ENCODE results near the gene ORAI3.
A peak's percentile ranks its signal among the peaks of the same experiment; 100 is the strongest.

ORAI3 gene

GRCh38 chr16:30983898-30984610, 35.2 kb downstream of the ORAI3 start:
- peaks cover 6% of the 10 kb centered on the region for H3K36me3 Mint-ChIP-seq (ENCODE audit: low read depth)

GRCh38 chr16:30984669-30985400, 36.0 kb downstream of the ORAI3 start, which contains the start of gene HSD3B7:
Gene HSD3B7 (plus strand): TSS chr16:30985207. CDS start chr16:30985659, 452 bp downstream.
- Mint-ChIP-seq H3K9me3 (no peaks in the 10 kb centered on the region), H3K4me1 (ENCODE audit: low read depth) (no peaks in the 10 kb centered on the region), H3K27me3 (no peaks in the 10 kb centered on the region), H3K4me3 (no peak within 1 kb of the TSS), H3K27ac (no peak within 1 kb of the TSS), H3K36me3 (ENCODE audit: low read depth) (peaks cover 6% of the 10 kb centered on the region)

More at GRCh38 chr16:30983898-30984610, 35.2 kb downstream of the ORAI3 start:
- H3K4me1 Mint-ChIP-seq (ENCODE audit: low read depth) = no peaks in the 10 kb centered on the region
- H3K27me3 Mint-ChIP-seq = no peaks in the 10 kb centered on the region
- no peak overlapping the region for H3K27ac Mint-ChIP-seq
- H3K9me3 Mint-ChIP-seq = no peaks in the 10 kb centered on the region
- H3K4me3 Mint-ChIP-seq = no peak overlapping the region

- peaks cover 6% of the 10 kb centered on the region for H3K36me3 Mint-ChIP-seq (ENCODE audit: low read depth)
- no peaks in the 10 kb centered on the region for H3K4me1 Mint-ChIP-seq (ENCODE audit: low read depth)
- no peaks in the 10 kb centered on the region for H3K9me3 Mint-ChIP-seq
- no peaks in the 10 kb centered on the region for H3K27me3 Mint-ChIP-seq
- no peak overlapping the region for H3K27ac Mint-ChIP-seq
- H3K4me3 Mint-ChIP-seq = no peak overlapping the region
Measured at GRCh38 chr16:30985401-30986128, 36.7 kb downstream of the ORAI3 start.

- Mint-ChIP-seq H3K4me3 (no peak overlapping the region), H3K9me3 (no peaks in the 10 kb centered on the region), H3K36me3 (ENCODE audit: low read depth) (peaks cover under 1% of the 10 kb centered on the region), H3K27me3 (no peaks in the 10 kb centered on the region), H3K4me1 (ENCODE audit: low read depth) (no peaks in the 10 kb centered on the region), H3K27ac (no peak overlapping the region)
Measured at GRCh38 chr16:30986129-30986991, 37.5 kb downstream of the ORAI3 start.

GRCh38 chr16:30987581-30988190, 38.8 kb downstream of the ORAI3 start:
- H3K4me1 Mint-ChIP-seq (ENCODE audit: low read depth) = no peaks in the 10 kb centered on the region
- H3K9me3 Mint-ChIP-seq = no peaks in the 10 kb centered on the region
- H3K27me3 Mint-ChIP-seq = no peaks in the 10 kb centered on the region
- no peaks in the 10 kb centered on the region for H3K36me3 Mint-ChIP-seq (ENCODE audit: low read depth)
- no peak overlapping the region for H3K4me3 Mint-ChIP-seq
- no peak overlapping the region for H3K27ac Mint-ChIP-seq

GRCh38 chr16:30989469-30990047, 40.7 kb downstream of the ORAI3 start:
- H3K27me3 Mint-ChIP-seq = no peaks in the 10 kb centered on the region
- no peak overlapping the region for H3K27ac Mint-ChIP-seq
- no peaks in the 10 kb centered on the region for H3K36me3 Mint-ChIP-seq (ENCODE audit: low read depth)
- H3K4me1 Mint-ChIP-seq (ENCODE audit: low read depth) = peaks cover 2% of the 10 kb centered on the region
- H3K9me3 Mint-ChIP-seq = no peaks in the 10 kb centered on the region
- no peak overlapping the region for H3K4me3 Mint-ChIP-seq

- H3K36me3 Mint-ChIP-seq (ENCODE audit: low read depth) = no peaks in the 10 kb centered on the region
- H3K4me1 Mint-ChIP-seq (ENCODE audit: low read depth) = peaks cover 4% of the 10 kb centered on the region
- H3K27me3 Mint-ChIP-seq = no peaks in the 10 kb centered on the region
- no peaks in the 10 kb centered on the region for H3K9me3 Mint-ChIP-seq
- no peak overlapping the region for H3K4me3 Mint-ChIP-seq
- no peak overlapping the region for H3K27ac Mint-ChIP-seq
Measured at GRCh38 chr16:30990105-30990504, 41.2 kb downstream of the ORAI3 start.

GRCh38 chr16:30991052-30991451, 42.2 kb downstream of the ORAI3 start:
- Mint-ChIP-seq H3K9me3 (no peaks in the 10 kb centered on the region), H3K27ac (no peak overlapping the region), H3K36me3 (ENCODE audit: low read depth) (no peaks in the 10 kb centered on the region), H3K4me3 (no peak overlapping the region), H3K4me1 (ENCODE audit: low read depth) (peaks cover 4% of the 10 kb centered on the region), H3K27me3 (no peaks in the 10 kb centered on the region)

- no peak overlapping the region for H3K4me3 Mint-ChIP-seq
- no peaks in the 10 kb centered on the region for H3K36me3 Mint-ChIP-seq (ENCODE audit: low read depth)
- no peaks in the 10 kb centered on the region for H3K27me3 Mint-ChIP-seq
- H3K4me1 Mint-ChIP-seq (ENCODE audit: low read depth) = peaks cover 8% of the 10 kb centered on the region
- no peaks in the 10 kb centered on the region for H3K9me3 Mint-ChIP-seq
- H3K27ac Mint-ChIP-seq = no peak overlapping the region
Measured at GRCh38 chr16:30992276-30992780, 43.5 kb downstream of the ORAI3 start.

- no peaks in the 10 kb centered on the region for H3K27me3 Mint-ChIP-seq
- H3K4me1 Mint-ChIP-seq (ENCODE audit: low read depth) = peaks cover 8% of the 10 kb centered on the region
- H3K27ac Mint-ChIP-seq = no peak overlapping the region
- no peak overlapping the region for H3K4me3 Mint-ChIP-seq
- no peaks in the 10 kb centered on the region for H3K36me3 Mint-ChIP-seq (ENCODE audit: low read depth)
- H3K9me3 Mint-ChIP-seq = no peaks in the 10 kb centered on the region
Measured at GRCh38 chr16:30992931-30993816, 44.3 kb downstream of the ORAI3 start.

GRCh38 chr16:30995927-30996323, 47.1 kb downstream of the ORAI3 start:
- Mint-ChIP-seq H3K27ac (no peak overlapping the region), H3K4me3 (peak overlapping the region; percentile 65), H3K27me3 (no peaks in the 10 kb centered on the region), H3K4me1 (ENCODE audit: low read depth) (peaks cover 8% of the 10 kb centered on the region), H3K36me3 (ENCODE audit: low read depth) (no peaks in the 10 kb centered on the region), H3K9me3 (no peaks in the 10 kb centered on the region)

GRCh38 chr16:30996324-30996984, 47.6 kb downstream of the ORAI3 start:
- no peaks in the 10 kb centered on the region for H3K27me3 Mint-ChIP-seq
- peaks cover 8% of the 10 kb centered on the region for H3K4me1 Mint-ChIP-seq (ENCODE audit: low read depth)
- H3K4me3 Mint-ChIP-seq = peak overlapping the region; percentile 84
- H3K9me3 Mint-ChIP-seq = no peaks in the 10 kb centered on the region
- peak overlapping the region; percentile 50 for H3K27ac Mint-ChIP-seq
- no peaks in the 10 kb centered on the region for H3K36me3 Mint-ChIP-seq (ENCODE audit: low read depth)

All from stimulated activated naive CD8-positive, alpha-beta T cell treated with anti-CD3 and anti-CD28 coated beads, Interleukin-15, Interleukin-2, amounts not matched to agents 100 ng/mL and 50 ng/mL, for 24 hours (primary cell).